ENCODE results near the gene GRAP2.

DNA sequence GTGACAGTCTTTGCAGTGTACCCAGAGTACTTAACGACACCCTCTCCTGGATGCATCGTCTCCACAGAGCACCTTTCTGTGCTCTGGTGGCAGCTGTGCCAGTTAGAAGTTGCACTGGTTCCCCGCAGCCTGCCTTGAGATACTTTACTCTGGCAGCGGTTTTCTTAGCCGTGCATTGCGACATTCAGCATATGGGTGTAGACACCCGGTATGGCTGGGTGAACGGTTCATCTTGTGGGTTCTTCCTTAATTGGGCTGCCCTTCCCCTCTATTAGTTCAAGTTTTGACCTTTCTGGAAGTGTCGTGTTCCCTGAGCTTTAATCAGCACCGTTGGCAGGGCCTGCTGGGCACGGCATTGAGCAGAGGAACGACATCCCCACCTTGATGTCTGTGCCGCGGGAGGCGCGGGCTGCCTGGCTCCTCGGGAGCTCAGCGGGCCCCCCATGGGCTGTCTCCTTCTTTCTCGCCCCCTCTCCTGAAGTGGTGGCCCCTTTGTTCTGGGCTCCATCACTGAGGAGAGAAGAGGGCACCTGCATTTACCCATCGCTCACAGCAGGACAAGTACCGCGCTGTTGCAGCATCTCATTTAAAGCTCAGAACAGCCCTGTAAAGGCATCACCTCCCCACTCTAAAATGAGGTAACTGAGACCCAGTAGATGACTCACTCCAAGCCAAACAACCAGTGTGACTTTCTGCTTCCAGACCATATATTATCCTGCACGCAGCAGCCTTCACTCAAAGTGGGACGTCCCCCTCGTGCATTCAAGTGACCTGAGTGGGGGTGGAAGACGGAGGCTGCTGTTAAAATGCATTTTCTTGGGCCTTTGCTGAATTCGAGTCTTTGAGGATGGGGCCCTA is 107.2 kb downstream of the GRAP2 start:
- TF ChIP-seq, protein P1, sequence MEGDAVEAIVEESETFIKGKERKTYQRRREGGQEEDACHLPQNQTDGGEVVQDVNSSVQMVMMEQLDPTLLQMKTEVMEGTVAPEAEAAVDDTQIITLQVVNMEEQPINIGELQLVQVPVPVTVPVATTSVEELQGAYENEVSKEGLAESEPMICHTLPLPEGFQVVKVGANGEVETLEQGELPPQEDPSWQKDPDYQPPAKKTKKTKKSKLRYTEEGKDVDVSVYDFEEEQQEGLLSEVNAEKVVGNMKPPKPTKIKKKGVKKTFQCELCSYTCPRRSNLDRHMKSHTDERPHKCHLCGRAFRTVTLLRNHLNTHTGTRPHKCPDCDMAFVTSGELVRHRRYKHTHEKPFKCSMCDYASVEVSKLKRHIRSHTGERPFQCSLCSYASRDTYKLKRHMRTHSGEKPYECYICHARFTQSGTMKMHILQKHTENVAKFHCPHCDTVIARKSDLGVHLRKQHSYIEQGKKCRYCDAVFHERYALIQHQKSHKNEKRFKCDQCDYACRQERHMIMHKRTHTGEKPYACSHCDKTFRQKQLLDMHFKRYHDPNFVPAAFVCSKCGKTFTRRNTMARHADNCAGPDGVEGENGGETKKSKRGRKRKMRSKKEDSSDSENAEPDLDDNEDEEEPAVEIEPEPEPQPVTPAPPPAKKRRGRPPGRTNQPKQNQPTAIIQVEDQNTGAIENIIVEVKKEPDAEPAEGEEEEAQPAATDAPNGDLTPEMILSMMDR (IDR thresholded peaks at IDR 0.05): no peak
- TF ChIP-seq POLR2AphosphoS5 (IDR thresholded peaks at IDR 0.05): no peak
- TF ChIP-seq EP300 (IDR thresholded peaks at IDR 0.05): no peak
- TF ChIP-seq POLR2A (IDR thresholded peaks at IDR 0.05): no peak

All from gastroesophageal sphincter (tissue), 3 donors.